ENCODE data around the gene TANGO6. TPM values are rescaled to one million over a fixed set of nuclear protein-coding genes. Genes with fewer than 3 reads are reported as not detected.

TANGO6 gene
- total and polyA plus RNA-seq, 9 donors, result 4.7 to 27.8 (median 15.5) TPM

GRCh38 chr16:68866933-68867332 is 23.6 kb downstream of the TANGO6 start:
- no peak for TF ChIP-seq EP300 (IDR thresholded peaks at IDR 0.05)
- TF ChIP-seq, protein P1, sequence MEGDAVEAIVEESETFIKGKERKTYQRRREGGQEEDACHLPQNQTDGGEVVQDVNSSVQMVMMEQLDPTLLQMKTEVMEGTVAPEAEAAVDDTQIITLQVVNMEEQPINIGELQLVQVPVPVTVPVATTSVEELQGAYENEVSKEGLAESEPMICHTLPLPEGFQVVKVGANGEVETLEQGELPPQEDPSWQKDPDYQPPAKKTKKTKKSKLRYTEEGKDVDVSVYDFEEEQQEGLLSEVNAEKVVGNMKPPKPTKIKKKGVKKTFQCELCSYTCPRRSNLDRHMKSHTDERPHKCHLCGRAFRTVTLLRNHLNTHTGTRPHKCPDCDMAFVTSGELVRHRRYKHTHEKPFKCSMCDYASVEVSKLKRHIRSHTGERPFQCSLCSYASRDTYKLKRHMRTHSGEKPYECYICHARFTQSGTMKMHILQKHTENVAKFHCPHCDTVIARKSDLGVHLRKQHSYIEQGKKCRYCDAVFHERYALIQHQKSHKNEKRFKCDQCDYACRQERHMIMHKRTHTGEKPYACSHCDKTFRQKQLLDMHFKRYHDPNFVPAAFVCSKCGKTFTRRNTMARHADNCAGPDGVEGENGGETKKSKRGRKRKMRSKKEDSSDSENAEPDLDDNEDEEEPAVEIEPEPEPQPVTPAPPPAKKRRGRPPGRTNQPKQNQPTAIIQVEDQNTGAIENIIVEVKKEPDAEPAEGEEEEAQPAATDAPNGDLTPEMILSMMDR (IDR thresholded peaks at IDR 0.05), result no peak
- no peak for TF ChIP-seq POLR2A (IDR thresholded peaks at IDR 0.05)
- no peak overlapping the region for H3K27ac ChIP-seq
- 94 to 97% (median 96%) methylated on average over 6 of the region's 6 CpGs for WGBS, 3 donors
- intact Hi-C loops (cut with DNase I), result no loop called here
- no peaks in the 10 kb centered on the region for H3K36me3 ChIP-seq
- DNase-seq, result no peak
- no peak overlapping the region for H3K4me3 ChIP-seq
- H3K9me3 ChIP-seq, result no peaks in the 10 kb centered on the region
- H3K27me3 ChIP-seq, result no peaks in the 10 kb centered on the region
- no peaks in the 10 kb centered on the region for H3K4me1 ChIP-seq (ENCODE audit: insufficient read depth)

- WGBS, 3 donors, result 83 to 84% (median 84%) methylated on average over 4 of the region's 4 CpGs
- no peaks in the 10 kb centered on the region for H3K36me3 ChIP-seq
- H3K27ac ChIP-seq, result no peak overlapping the region
- no peak overlapping the region for H3K4me3 ChIP-seq
- intact Hi-C loops (cut with DNase I), result loop anchor here in 1 of 4 donors (10.0 kb wide), 1 partner anchor 425 kb away; no protein-coding TSS in a partner anchor
- DNase-seq, result no peak
- no peaks in the 10 kb centered on the region for H3K4me1 ChIP-seq (ENCODE audit: insufficient read depth)
- H3K27me3 ChIP-seq, result no peaks in the 10 kb centered on the region
- H3K9me3 ChIP-seq, result no peaks in the 10 kb centered on the region
- TF ChIP-seq, protein P1 (IDR thresholded peaks at IDR 0.05), result no peak
- no peak for TF ChIP-seq EP300 (IDR thresholded peaks at IDR 0.05)
- no peak for TF ChIP-seq POLR2A (IDR thresholded peaks at IDR 0.05)
These were observed 26.3 kb downstream of the TANGO6 start for GRCh38 chr16:68869492-68870088.

DNA sequence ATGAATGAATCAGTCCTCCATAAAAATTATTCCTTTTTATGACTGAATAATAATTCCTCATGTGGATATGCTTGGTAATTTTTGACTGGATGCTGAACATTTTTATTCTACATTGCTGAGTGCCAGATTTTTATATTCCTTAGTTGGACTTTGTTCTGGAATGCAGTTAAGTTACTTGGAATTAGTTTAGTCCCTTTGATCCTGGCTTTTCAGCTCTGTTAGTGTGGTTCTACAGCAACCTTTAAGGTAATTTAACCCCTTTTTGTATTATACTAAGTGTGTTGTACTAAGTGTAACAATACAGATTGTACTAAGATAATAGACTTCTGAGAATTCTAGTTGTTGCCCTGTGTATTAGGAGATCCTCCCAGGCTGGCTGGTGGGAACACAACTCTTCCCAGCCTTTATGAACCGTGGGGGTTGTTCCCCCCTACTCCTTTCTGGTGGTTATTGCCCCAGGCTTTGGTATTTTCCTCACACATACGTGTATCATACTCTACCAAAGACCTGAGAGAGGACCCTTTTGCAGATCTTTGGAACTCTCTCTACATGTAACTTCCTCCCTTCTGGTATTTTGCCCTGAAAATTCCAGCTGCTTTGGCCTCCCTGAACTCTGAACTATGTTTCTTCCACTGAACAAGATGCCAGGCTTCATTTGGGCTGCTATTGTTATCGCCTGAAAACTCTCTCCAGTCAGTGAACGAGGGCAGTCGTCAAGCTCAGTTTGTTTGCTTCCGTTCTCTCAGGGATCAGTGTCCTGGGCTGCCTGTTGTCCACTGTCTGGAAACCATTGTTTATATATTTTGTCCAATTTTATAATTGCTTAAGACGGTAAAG is 30.5 kb downstream of the TANGO6 start:
- no peaks in the 10 kb centered on the region for H3K27me3 ChIP-seq
- intact Hi-C loops (cut with DNase I), result loop anchor here in 1 of 4 donors (10.0 kb wide), 1 partner anchor 421 kb away; no protein-coding TSS in a partner anchor
- H3K4me3 ChIP-seq, result no peak overlapping the region
- DNase-seq, result no peak
- H3K9me3 ChIP-seq, result no peaks in the 10 kb centered on the region
- no peak overlapping the region for H3K27ac ChIP-seq
- H3K4me1 ChIP-seq (ENCODE audit: insufficient read depth), result no peaks in the 10 kb centered on the region
- WGBS, 3 donors, result 74 to 83% (median 81%) methylated on average over 7 of the region's 7 CpGs
- H3K36me3 ChIP-seq, result no peaks in the 10 kb centered on the region
- TF ChIP-seq, protein P1 (IDR thresholded peaks at IDR 0.05), result no peak
- TF ChIP-seq POLR2A (IDR thresholded peaks at IDR 0.05), result no peak
- TF ChIP-seq EP300 (IDR thresholded peaks at IDR 0.05), result no peak

GRCh38 chr16:68875871-68876270 is 32.5 kb downstream of the TANGO6 start:
- H3K4me1 ChIP-seq (ENCODE audit: insufficient read depth), result no peaks in the 10 kb centered on the region
- no peak overlapping the region for H3K27ac ChIP-seq
- no peaks in the 10 kb centered on the region for H3K9me3 ChIP-seq
- intact Hi-C loops (cut with DNase I), result loop anchor here in 1 of 4 donors (10.0 kb wide), 1 partner anchor 419 kb away; no protein-coding TSS in a partner anchor
- H3K4me3 ChIP-seq, result no peak overlapping the region
- DNase-seq, result no peak
- H3K27me3 ChIP-seq, result no peaks in the 10 kb centered on the region
- TF ChIP-seq, protein P1 (IDR thresholded peaks at IDR 0.05), result no peak
- TF ChIP-seq EP300 (IDR thresholded peaks at IDR 0.05) (no peak), POLR2A (IDR thresholded peaks at IDR 0.05) (no peak)
- no peaks in the 10 kb centered on the region for H3K36me3 ChIP-seq
- WGBS, 3 donors, result 93 to 100% (median 99%) methylated on average over 4 of the region's 4 CpGs

All from ovary (tissue), 9 donors.